ENCODE results near the gene IFIT2.
A peak's percentile ranks its signal among the peaks of the same experiment; 100 is the strongest.
"Not testable (repeated sequence)": the region's sequence is repeated elsewhere in the genome, so short reads cannot be mapped to it uniquely, and the experiment has no call there.

Gene IFIT2

GRCh38 chr10:89301721-89302445 is at the start of gene IFIT2:
Gene IFIT2 (plus strand): TSS chr10:89302046. CDS start chr10:89302124, 78 bp downstream.
- DNase-seq (ENCODE audit: low read depth): peak; percentile 78

- no peak for DNase-seq (ENCODE audit: low read depth)
These were observed 49.6 kb upstream of the IFIT2 start for GRCh38 chr10:89252225-89252585.

GRCh38 chr10:89255091-89255579 is 46.7 kb upstream of the IFIT2 start:
- DNase-seq (ENCODE audit: low read depth): not testable (repeated sequence)

GRCh38 chr10:89255793-89256192 is 46.1 kb upstream of the IFIT2 start:
- no peak for DNase-seq (ENCODE audit: low read depth)

GRCh38 chr10:89256340-89256739 is 45.5 kb upstream of the IFIT2 start:
- no peak for DNase-seq (ENCODE audit: low read depth)

- DNase-seq (ENCODE audit: low read depth): no peak
These were observed 44.9 kb upstream of the IFIT2 start for GRCh38 chr10:89256962-89257361.

- no peak for DNase-seq (ENCODE audit: low read depth)
These were observed 44.3 kb upstream of the IFIT2 start for GRCh38 chr10:89257581-89257980.

GRCh38 chr10:89258881-89259280 is 43.0 kb upstream of the IFIT2 start:
- DNase-seq (ENCODE audit: low read depth): no peak

- peak; percentile 42 for DNase-seq (ENCODE audit: low read depth)
These were observed 39.5 kb upstream of the IFIT2 start for GRCh38 chr10:89262086-89263051.

GRCh38 chr10:89263091-89263490 is 38.8 kb upstream of the IFIT2 start:
- DNase-seq (ENCODE audit: low read depth): no peak

GRCh38 chr10:89263531-89263930 is 38.3 kb upstream of the IFIT2 start:
- no peak for DNase-seq (ENCODE audit: low read depth)

- DNase-seq (ENCODE audit: low read depth): no peak
These were observed 35.0 kb upstream of the IFIT2 start for GRCh38 chr10:89266721-89267453.

GRCh38 chr10:89269433-89270152 is 32.3 kb upstream of the IFIT2 start:
- peak; percentile 39 for DNase-seq (ENCODE audit: low read depth)

- DNase-seq (ENCODE audit: low read depth): no peak
These were observed 31.7 kb upstream of the IFIT2 start for GRCh38 chr10:89270153-89270483.

- no peak for DNase-seq (ENCODE audit: low read depth)
These were observed 30.3 kb upstream of the IFIT2 start for GRCh38 chr10:89271532-89271931.

GRCh38 chr10:89273680-89274079 is 28.2 kb upstream of the IFIT2 start:
- DNase-seq (ENCODE audit: low read depth): no peak

GRCh38 chr10:89274928-89275327 is 26.9 kb upstream of the IFIT2 start:
- peak; percentile 82 for DNase-seq (ENCODE audit: low read depth)

GRCh38 chr10:89275383-89275782 is 26.5 kb upstream of the IFIT2 start:
- peak; percentile 63 for DNase-seq (ENCODE audit: low read depth)

- DNase-seq (ENCODE audit: low read depth): peak; percentile 98
These were observed 23.8 kb upstream of the IFIT2 start for GRCh38 chr10:89278034-89278535.

GRCh38 chr10:89278900-89279392 is 22.9 kb upstream of the IFIT2 start:
- DNase-seq (ENCODE audit: low read depth): no peak

- DNase-seq (ENCODE audit: low read depth): peak; percentile 76
These were observed 22.4 kb upstream of the IFIT2 start for GRCh38 chr10:89279421-89279869.

Measured in amniotic epithelial cell (primary cell).